LNCAP (cell line): ENCODE results near the gene BRD7.

Experiments
- CTCF ChIP-seq: fragments of 450-650 bp; IDR thresholded peaks from 2 replicates; pipeline ENCODE4 v1.5.1; 2017; ENCODE audit warnings: mild to moderate bottlenecking

The BRD7 gene

GRCh38 chr16:50297301-50298074 lies 71.3 kb downstream of the BRD7 start:
- TF ChIP-seq CTCF: no peak

GRCh38 chr16:50296807-50297206 lies 72.0 kb downstream of the BRD7 start:
- no peak for TF ChIP-seq CTCF

- no peak for TF ChIP-seq CTCF
Measured at GRCh38 chr16:50295541-50296132, 73.2 kb downstream of the BRD7 start.

GRCh38 chr16:50294955-50295354 lies 73.8 kb downstream of the BRD7 start:
- no peak for TF ChIP-seq CTCF

- TF ChIP-seq CTCF: no peak
Measured at GRCh38 chr16:50293994-50294855, 74.6 kb downstream of the BRD7 start.

- no peak for TF ChIP-seq CTCF
Measured at GRCh38 chr16:50293041-50293783, 75.6 kb downstream of the BRD7 start.

- TF ChIP-seq CTCF: no peak
Measured at GRCh38 chr16:50292566-50292948, 76.2 kb downstream of the BRD7 start.
